GM18498 (cell line): ENCODE data around the gene CSTF1.
"Not testable (repeated sequence)": the region's sequence is repeated elsewhere in the genome, so short reads cannot be mapped to it uniquely, and the experiment has no call there.

ENCODE experiments used
- ATAC-seq: cut with Tn5 transposase; IDR thresholded peaks from one replicate; pipeline ENCODE4 v1.9.1; 2021; ENCODE audit warnings: mild to moderate bottlenecking, moderate library complexity; ENCODE audit not compliant: unreplicated experiment

Gene CSTF1

GRCh38 chr20:56368351-56369134 is 23.9 kb upstream of the CSTF1 start:
- no peak for ATAC-seq

- no peak for ATAC-seq
Observed at GRCh38 chr20:56369179-56369578, 23.3 kb upstream of the CSTF1 start.

GRCh38 chr20:56371977-56372376 is 20.5 kb upstream of the CSTF1 start:
- no peak for ATAC-seq

GRCh38 chr20:56372850-56373249 is 19.6 kb upstream of the CSTF1 start:
- no peak for ATAC-seq

- peak; percentile 68 for ATAC-seq
Observed at GRCh38 chr20:56373942-56374341, 18.5 kb upstream of the CSTF1 start.

GRCh38 chr20:56376331-56376730 is 16.1 kb upstream of the CSTF1 start:
- no peak for ATAC-seq

- ATAC-seq: no peak
Observed at GRCh38 chr20:56378386-56378785, 14.1 kb upstream of the CSTF1 start.

- no peak for ATAC-seq
Observed at GRCh38 chr20:56380375-56380774, 12.1 kb upstream of the CSTF1 start.

- peak; percentile 63 for ATAC-seq
Observed at GRCh38 chr20:56381501-56381900, 10.9 kb upstream of the CSTF1 start.

- ATAC-seq: no peak
Observed at GRCh38 chr20:56382696-56383095, 9.7 kb upstream of the CSTF1 start.

GRCh38 chr20:56383334-56383733 is 9.1 kb upstream of the CSTF1 start:
- ATAC-seq: no peak

- no peak for ATAC-seq
Observed at GRCh38 chr20:56385130-56385529, 7.3 kb upstream of the CSTF1 start.

GRCh38 chr20:56386219-56386618 is 6.2 kb upstream of the CSTF1 start:
- no peak for ATAC-seq

- ATAC-seq: no peak
Observed at GRCh38 chr20:56388882-56389281, 3.6 kb upstream of the CSTF1 start.

- ATAC-seq: no peak
Observed at GRCh38 chr20:56389807-56390206, 2.6 kb upstream of the CSTF1 start.

- not testable (repeated sequence) for ATAC-seq
Observed at GRCh38 chr20:56390396-56390795, 2.0 kb upstream of the CSTF1 start.

GRCh38 chr20:56391037-56391436 is 1.4 kb upstream of the CSTF1 start:
- no peak for ATAC-seq

- ATAC-seq: peak; percentile 34
Observed at GRCh38 chr20:56391596-56392131, 781 bp upstream of the CSTF1 start.

GRCh38 chr20:56392881-56393482 is 537 bp downstream of the CSTF1 start:
- ATAC-seq: no peak

- ATAC-seq: no peak
Observed at GRCh38 chr20:56393653-56394052, 1.2 kb downstream of the CSTF1 start.

GRCh38 chr20:56395166-56395565 is 2.7 kb downstream of the CSTF1 start:
- no peak for ATAC-seq

- peak; percentile 81 for ATAC-seq
Observed at GRCh38 chr20:56400001-56400640, 7.7 kb downstream of the CSTF1 start.
